ENCODE data around the gene CWC25.

- TF ChIP-seq CTCF (IDR thresholded peaks at IDR 0.05), result no peak
- no peak for TF ChIP-seq POLR2A (IDR thresholded peaks at IDR 0.05)
Observed at GRCh38 chr17:38872027-38872511, 46.9 kb upstream of the CWC25 start.
